Measurements from ENCODE around the gene OSBP2.

OSBP2 gene

DNA sequence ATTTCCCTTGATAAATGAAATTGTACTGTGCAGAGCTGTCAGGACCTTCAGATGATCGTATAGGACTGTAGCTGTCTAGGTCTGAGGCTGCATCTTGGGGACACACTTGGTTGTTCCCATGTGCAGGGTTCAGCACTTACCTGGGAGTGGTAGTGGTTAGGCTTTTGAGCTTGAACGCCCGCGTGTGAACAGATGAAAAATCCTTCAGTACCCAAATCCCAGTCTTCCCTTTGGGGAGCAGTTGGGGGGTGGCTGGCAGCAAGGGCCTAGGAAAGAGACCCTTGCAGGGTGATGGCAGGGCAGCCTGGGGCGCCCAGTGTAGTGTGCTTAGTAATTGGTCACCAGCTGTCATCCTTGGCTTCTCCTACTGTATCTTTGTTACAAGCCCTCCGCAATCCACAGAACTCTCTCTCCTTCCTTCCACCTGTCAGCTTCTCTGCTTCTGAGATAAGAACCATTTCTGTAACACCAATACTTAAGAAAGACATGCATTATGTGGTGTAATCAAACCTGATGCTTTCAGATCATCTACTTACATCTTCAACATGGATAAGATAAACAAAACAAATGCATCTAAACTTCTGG lies 209.3 kb downstream of the OSBP2 start:
- DNase-seq (ENCODE audit: low spot score) = no peak

DNA sequence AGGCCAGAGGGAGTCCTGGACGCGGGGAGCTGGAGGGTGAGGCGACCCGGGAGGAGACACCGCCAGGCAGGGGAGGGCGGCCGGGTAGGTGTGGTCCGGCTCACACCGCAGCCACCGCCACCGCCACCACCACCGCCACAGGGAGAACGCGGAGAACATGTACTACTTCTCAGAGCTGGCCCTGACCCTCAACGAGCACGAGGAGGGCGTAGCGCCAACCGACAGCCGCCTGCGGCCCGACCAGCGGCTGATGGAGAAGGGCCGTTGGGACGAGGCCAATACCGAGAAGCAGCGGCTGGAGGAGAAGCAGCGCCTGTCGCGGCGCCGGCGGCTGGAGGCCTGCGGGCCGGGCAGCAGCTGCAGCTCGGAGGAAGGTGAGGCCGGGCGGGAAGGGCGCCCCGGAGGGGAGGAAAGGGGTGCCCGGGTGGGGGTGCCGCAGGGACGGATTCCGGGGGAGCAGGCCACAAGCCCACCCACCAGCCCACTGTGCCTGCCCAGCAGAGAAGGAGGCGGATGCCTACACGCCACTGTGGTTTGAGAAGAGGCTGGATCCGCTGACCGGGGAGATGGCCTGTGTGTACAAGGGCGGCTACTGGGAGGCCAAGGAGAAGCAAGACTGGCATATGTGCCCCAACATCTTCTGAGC lies 211.1 kb downstream of the OSBP2 start:
- DNase-seq (ENCODE audit: low spot score) = no peak

DNA sequence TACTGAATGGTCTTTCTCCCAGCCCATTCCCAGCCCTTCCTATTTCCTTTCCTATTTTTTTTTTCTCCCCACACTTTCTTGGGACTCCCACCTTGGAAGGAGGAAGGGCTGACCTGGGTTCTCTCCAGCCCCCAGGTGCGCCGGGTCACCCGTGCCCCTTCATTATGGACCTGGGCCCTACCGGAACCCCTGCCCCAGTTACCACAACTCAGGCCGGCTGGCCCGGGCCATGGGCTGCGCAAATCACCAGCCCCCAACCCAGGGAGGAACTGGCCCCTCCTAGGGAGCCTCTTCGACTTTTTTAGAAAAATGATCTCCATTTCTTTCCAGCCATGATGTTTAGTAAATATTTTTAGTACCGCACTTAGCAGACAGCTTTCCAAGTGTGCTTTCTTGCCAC lies 211.7 kb downstream of the OSBP2 start:
- DNase-seq (ENCODE audit: low spot score) = no peak

DNA sequence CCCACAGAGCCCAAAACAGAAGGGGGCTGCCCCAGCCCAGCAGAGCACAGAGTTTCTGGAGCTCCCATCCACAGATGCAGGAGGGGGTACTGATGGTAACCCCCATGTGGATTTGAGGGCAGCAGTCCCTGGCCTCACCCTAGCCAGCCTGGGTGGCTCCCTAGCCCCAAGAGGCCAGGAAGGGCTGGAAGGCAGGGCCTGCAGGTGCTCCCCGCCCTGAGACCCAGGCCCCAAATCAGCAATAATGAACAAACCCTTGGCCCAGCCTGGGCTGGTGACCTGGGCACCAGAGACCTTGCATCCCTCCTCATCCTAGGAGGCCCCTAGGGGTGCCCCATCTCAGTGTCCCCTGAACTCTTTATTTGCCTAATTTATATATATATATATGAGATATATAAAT lies 212.3 kb downstream of the OSBP2 start:
- no peak for DNase-seq (ENCODE audit: low spot score)

DNA sequence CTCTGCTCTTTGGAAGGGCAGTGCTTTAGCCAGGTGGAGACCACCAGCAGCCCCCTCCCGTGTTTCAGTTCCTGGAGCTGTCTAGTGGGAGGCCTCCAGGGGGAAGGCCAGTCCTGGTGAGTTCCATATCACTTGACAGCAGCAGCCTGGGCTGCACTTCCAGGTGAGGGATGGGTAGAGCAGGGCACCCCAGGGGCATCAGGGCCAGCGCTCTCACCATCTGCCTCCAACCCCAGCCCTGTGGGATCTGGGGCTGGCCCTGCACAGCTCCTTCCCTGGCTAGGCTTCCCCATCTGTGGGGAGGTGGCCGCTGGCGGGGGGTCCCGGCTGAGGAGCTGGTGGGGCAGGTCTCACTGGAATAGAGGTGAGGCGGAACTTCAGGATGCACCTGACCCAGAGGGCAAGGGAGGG lies 213.4 kb downstream of the OSBP2 start:
- DNase-seq (ENCODE audit: low spot score) = no peak

DNA sequence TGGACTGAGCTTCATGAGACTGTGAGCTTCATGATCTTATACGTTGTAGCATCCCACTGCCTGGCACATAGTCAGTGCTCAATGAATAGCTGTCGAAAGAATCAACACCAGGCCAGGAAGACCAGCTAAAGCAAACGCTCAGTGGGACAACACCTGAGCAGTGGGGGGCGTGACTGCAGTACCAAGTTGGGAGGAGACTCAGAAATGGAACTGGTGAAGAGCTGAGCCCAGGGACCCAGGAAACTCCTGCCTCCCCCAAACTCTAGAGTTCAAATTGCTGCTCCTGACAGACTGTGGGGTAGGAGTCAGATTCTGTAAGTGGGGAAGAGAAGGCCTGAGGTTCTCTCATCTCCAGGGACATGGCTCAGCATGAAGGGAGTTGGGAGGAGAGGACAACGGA lies 214.6 kb downstream of the OSBP2 start:
- no peak for DNase-seq (ENCODE audit: low spot score)

DNA sequence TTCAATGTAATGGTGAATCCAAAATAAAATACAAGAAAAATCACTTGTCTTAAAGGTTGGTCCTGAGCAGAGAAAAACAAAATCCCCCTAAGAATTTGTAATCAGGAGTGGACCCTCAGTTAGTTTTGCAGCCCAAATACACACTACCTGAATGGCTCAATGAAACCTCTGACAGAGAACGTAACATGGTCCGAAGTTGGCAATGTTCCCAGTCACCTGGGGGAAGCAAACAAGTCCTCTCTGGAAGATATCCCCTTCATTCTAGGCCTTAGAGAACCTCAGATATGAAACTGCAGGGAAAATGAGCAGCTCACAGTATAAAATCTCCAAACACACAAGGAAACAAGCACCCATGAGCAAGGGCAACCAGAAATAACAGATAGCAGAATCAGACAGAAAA lies 215.7 kb downstream of the OSBP2 start:
- DNase-seq (ENCODE audit: low spot score) = no peak

DNA sequence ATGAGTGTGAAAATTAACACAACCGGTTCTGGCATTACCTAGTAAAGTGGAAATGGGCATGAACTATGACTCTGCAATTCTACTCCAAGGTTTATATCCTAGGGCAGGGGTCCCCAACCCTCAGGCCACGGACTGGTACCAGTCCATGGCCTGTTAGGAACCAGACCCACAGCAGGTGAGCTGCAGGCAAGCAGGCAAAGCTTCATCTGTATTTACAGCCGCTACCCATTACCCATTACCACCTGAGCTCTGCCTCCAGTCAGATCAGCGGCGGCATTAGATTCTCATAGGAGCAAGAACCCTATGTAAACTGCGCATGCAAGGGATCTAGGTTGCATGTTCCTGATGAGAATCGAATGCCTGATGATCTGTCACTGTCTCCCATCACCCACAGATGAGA lies 224.1 kb downstream of the OSBP2 start:
- no peak for DNase-seq (ENCODE audit: low spot score)

DNA sequence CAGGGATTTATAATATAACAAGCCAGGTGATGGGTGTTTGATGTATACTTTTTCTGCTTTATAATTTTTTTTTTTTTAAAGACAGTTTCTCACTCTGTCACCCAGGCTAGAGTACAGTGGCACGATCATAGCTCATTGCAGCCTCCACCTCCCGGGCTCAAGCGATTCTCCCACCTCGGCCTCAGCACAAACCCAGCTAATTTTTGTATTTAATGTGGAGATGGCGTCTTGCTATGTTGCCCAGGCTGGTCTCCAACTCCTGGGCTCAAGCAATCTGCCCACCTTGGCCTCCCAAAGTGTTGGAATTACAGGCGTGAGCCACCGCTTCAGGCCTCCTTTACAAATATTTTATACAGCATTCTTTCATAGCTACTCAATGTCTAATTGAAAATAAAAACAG lies 225.3 kb downstream of the OSBP2 start:
- no peak for DNase-seq (ENCODE audit: low spot score)

DNA sequence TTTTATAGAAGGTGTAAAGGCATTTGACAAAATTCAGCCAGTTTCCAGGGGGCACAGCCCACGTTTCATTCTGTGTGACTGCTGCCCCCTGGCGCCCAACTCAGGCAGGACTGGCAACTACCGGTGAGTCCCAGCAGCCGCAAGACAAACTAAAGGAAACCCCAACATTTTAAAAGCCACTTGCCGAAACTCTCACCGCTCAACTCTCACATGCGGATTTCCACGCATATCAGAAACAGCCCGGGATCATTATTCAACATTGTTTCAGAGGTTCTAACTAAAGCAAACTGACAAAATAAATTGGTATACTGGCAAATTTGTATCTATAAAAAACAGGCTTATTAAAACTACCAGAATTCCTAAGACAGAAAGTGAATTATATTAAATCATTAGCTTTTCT lies 225.7 kb downstream of the OSBP2 start:
- DNase-seq (ENCODE audit: low spot score) = peak; percentile 85

DNA sequence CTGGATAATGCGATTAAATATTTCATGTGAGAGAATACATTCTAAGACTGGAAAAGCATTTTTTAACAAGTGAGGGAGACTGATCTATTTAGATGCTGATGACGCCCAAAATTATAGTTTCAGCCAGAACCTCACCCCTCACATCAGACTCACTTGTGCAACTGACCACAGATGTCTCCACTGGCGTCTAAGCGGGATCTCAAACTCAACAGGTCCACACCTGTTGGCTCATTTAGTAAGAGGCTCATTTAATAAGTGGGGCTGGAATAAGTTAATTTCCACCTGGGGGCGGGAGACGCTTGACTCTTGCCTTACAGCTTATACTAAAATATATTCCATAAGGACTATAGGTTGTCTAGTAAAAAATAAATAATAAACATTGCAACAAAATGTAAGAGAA lies 226.4 kb downstream of the OSBP2 start:
- no peak for DNase-seq (ENCODE audit: low spot score)

DNA sequence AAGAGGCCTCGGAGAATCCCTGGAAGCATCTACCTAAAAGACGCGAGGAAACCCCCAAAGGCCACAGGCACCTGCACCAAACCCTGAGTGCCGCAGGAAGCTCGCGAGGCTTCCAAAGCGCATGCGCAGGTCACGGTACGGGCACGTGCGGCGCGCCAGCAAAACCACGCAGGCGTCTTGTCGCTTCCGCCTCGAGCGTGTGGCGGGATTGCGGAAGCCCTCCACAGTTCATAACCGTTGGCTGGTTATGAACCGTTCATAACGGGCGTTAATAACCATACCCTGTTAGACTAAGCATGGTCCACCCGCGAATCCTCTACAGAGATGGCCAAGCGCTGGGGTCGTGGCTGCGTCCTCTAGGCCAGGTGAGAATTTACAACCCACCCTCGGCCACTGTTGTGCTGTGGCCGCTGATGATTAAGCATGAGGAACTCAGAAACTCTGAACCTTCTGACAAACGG lies 227.5 kb downstream of the OSBP2 start:
- DNase-seq (ENCODE audit: low spot score) = no peak

DNA sequence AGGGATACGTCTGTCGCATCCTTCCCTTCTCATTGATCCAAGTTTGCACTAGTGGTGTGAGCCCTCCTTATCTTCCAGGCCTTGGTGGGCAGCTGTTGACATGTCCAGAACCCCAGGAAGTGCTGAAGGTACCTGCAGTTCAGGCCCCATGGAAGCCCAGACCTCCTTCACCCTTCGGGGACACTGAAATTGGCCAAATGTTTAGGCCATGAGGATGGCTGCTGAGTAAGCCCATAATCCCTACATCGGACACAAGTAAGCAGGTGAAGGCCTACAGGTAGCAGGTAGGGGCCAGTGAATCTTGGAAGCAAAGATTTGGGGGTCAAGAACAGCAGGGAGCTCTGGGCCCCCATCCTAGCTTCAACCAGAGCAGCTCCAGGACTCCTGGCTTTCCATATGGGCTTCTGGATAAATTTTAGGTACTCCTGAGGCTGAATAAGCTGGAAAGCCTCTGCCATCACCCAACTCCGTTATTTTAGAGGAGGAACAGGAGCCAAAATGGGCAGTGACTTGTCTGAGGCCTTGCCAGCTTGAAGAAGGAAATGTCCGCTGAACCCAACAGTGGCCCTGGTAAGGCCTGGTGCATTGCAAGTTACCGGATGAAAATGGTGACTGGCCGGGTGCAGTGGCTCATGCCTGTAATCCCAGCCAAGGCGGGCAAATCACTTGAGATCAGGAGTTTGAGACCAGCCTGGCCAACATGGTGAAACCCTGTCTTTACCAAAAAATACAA lies 228.7 kb downstream of the OSBP2 start:
- peak; percentile 54 for DNase-seq (ENCODE audit: low spot score)

DNA sequence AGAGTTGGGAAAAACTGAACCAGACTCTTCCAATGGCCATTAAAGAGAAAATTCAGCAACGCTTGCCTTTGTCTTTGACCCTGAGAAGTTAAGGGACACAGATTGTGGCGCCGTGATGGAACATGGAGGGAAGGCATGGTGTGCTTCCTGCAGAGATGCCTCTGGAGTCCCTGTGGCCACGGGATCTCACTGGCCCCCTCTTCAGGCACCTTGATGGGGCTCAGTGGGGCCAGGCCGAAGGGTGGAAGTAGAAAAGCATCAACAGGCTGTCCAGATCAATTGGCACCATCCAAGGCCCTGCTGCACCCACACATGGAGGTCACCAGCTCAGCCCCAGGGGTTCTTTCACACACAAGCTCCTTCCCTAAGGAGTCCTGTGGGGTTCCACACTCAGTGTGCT lies 231.0 kb downstream of the OSBP2 start:
- no peak for DNase-seq (ENCODE audit: low spot score)

DNA sequence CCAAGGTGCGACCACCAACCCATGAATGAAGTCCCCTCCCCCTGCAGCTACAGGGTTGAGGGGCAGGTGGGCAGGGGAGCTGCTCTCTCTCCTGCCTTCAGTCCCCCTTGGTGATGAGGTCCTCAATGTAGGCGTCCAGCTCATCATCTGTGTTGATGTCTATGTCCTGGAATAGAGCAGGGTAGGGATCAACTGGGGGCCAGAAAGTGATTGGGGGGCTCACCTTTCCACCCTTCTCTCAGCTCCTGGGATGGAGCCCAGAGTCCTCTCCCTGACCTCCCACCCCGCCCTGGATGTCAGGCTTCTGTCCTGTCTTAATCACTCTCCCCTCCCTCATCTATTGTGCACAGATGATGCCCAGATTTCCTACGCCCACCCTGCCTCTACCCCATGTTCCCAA lies 232.0 kb downstream of the OSBP2 start:
- DNase-seq (ENCODE audit: low spot score) = no peak

DNA sequence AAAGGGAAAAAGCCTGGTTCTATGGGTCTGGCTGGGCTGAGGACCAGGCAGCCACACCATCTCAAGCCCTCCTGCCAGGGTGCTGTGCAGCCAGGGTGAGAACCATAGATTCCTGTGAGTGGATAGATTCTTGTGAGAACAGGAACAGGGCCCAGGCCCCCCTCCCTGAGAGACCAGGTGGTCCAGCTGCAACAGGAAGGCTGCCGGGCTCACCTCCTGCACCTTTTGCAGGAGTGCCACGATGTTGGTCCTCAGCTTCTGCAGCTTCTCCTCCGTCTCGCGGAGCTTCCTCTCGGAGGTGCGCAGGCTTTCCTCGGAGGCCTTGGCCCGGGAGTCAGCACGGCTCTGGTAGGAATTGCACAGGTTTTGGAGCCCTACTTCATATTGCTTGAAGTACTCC lies 233.1 kb downstream of the OSBP2 start:
- no peak for DNase-seq (ENCODE audit: low spot score)

DNA sequence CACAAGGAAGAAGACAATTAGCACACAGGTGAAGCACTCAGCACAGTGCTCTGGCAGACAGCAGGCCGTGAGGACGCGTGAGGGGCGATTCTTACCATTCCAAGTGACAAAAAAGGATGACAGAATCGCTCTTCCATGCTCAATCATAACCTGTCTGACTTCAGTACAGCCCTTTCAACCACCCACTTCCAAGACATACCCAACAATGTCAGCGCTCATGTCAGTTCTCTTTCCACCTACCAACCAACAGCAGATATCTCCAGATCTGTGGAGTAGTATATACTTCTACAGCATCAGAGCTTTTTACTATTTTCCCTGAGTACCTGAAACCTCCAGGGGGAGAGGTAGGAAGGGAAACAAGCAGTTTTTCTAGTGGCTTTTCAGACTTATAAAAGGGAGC lies 233.7 kb downstream of the OSBP2 start:
- no peak for DNase-seq (ENCODE audit: low spot score)

DNA sequence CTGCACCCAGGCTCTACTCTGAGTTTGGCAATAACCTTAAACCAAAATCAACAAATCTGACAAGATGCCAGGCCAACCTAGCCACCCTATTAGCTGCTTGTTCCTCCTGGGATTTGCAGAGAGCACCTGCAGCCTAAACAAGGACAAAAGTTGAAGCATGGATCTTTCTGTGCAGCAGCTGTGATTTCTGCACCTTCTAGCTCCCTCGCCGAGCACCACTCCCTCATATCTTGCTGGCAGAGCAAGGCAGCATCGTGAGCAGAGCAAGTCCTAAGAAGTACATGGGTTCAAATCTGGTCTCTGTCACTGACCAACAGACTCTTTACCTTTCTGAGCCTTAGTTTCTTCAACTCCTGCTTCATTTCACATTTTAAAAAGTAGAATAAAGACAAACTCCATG lies 235.6 kb downstream of the OSBP2 start:
- DNase-seq (ENCODE audit: low spot score) = no peak

DNA sequence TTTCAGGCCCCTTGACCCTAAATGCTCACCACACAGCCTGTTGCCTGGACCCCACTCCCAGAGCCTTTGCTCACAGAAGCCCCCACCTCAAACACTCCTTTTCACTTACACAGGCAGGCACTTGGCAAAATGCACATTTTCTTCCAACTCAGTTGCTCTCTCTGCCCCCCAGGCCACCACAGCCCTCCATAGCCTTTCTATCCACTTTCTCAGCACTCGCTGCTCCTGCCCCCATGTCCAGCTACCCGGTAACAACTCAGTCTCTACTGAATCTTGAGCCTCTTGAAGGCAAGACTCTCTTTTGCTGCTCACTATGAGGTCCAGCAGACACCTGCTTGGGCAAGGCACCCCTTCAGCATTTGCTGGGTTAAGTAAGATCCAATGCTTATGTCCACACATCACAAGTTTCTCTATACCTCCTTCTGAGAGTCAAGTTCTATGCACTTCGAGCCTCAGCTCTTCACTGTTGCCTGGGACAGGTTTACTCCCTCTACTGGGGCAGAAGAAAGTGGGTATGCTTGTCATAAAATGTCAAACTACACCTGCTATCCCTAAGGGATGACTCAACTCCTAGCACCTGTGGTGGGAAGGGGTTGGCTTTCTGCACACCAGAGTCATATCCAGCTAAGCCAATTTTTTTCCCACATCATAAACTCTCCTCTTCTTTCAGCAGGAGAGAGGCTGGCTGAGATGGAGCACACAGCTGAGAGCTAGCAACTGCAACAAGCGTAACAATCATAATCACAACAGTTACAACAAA lies 237.0 kb downstream of the OSBP2 start:
- DNase-seq (ENCODE audit: low spot score) = no peak

DNA sequence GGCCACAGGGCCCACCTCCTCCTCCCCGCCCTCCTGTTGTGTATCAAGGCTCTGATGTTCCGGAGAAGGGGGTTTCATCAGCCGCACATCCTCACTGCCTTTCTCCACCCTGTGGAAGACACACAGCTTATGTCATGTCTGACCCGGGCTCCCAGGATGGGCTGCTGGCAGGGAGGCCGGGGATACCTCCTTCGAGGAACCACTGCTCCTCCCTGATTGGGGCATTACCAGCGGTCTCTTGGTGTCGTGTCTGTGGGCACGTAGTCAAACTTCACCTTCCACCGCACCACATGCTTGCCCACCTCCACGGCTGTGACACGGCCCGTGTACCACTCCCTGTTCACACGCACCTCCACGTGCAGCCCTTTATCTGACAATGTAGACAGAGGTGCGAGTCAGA lies 238.0 kb downstream of the OSBP2 start:
- DNase-seq (ENCODE audit: low spot score) = no peak

DNA sequence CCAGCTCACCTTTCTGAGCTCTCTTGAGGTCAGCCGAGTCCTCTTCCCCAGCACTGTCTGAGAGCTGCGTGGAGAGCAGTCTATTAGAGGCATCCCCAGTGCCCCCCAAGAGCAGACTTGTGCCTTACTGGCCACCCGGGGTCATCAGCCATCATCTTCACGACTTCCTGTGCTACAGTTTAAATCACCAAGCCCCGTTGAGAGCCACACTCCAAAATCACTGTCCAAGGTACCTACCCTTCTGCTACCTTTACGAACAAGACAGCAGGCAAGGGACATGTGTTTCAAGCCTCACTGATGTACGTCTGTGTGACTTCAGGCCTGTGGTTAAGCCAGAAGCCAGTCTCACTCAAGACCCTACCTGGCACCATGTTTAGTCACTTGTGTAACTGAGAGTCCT lies 238.8 kb downstream of the OSBP2 start:
- no peak for DNase-seq (ENCODE audit: low spot score)

DNA sequence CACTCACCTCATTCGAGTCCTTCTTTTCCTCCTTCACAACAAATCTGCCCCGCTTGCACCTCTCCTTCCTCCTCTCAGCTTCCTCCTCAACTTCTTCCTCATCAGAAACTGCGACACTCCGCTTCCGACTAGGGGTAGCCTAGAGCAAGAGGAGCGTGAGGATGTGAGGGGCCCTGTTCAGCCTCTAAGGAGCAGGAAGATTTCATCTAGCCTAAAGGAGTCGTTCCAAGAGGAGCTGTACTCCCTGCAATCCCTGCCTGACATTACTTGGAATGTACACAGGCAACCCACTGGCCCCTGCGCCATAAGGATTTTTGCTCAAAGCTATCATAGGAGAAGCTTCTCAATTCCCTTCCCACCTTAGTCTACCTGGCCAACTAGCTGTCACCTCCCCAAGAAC lies 239.4 kb downstream of the OSBP2 start:
- DNase-seq (ENCODE audit: low spot score) = no peak

All from left forelimb (tissue), 1 donor.